Esophagus squamous epithelium (tissue), 4 donors: ENCODE measurements around the gene TRUB1.

Source experiments
- CTCF ChIP-seq, 6 experiments: fragments of 450-650 bp in 4 of 6; fragments of 200-600 bp in 2 of 6; sonication (generic) in 2 of 6; IDR thresholded peaks; one replicate each; pipeline ENCODE4 v1.5.1; 2016 to 2019; ENCODE audit warnings: antibody characterized with exemption in 6 of 6, mild to moderate bottlenecking in 4 of 6, moderate library complexity in 4 of 6
- POLR2A ChIP-seq, 4 donors: fragments of 450-650 bp; IDR thresholded peaks; one replicate each; pipeline ENCODE4 v1.6.1; 2017; ENCODE audit warnings: antibody characterized with exemption in 4 of 4, mild to moderate bottlenecking in 4 of 4, moderate library complexity in 3 of 4

GRCh38 chr10:114923551-114923950 lies 14.4 kb upstream of the TRUB1 start:
- TF ChIP-seq CTCF (IDR thresholded peaks at IDR 0.05) (no peak), POLR2A (IDR thresholded peaks at IDR 0.05) (no peak)
